ENCODE measurements around the gene TMEM183A.

The TMEM183A gene

GRCh38 chr1:203050826-203051225 lies 43.7 kb downstream of the TMEM183A start:
- in situ Hi-C loops (cut with HindIII; ENCODE audit: low sequenced_read_pairs), result no loop called here
- TF ChIP-seq CTCF (IDR thresholded peaks at IDR 0.05; ENCODE audit: low read depth, low read length), result no peak
- no peak overlapping the region for H3K4me3 ChIP-seq (ENCODE audit: low read depth, low read length)
- no peak for DNase-seq (ENCODE audit: low read depth, low spot score)

GRCh38 chr1:203051841-203052324 lies 44.7 kb downstream of the TMEM183A start:
- in situ Hi-C loops (cut with HindIII; ENCODE audit: low sequenced_read_pairs), result no loop called here
- no peak overlapping the region for H3K4me3 ChIP-seq (ENCODE audit: low read depth, low read length)
- TF ChIP-seq CTCF (IDR thresholded peaks at IDR 0.05; ENCODE audit: low read depth, low read length), result no peak
- DNase-seq (ENCODE audit: low read depth, low spot score), result no peak

- no peak overlapping the region for H3K4me3 ChIP-seq (ENCODE audit: low read depth, low read length)
- DNase-seq (ENCODE audit: low read depth, low spot score), result no peak
- TF ChIP-seq CTCF (IDR thresholded peaks at IDR 0.05; ENCODE audit: low read depth, low read length), result no peak
- in situ Hi-C loops (cut with HindIII; ENCODE audit: low sequenced_read_pairs), result no loop called here
These were observed 45.4 kb downstream of the TMEM183A start for GRCh38 chr1:203052601-203053000.

GRCh38 chr1:203054184-203054583 lies 47.0 kb downstream of the TMEM183A start:
- TF ChIP-seq CTCF (IDR thresholded peaks at IDR 0.05; ENCODE audit: low read depth, low read length), result no peak
- H3K4me3 ChIP-seq (ENCODE audit: low read depth, low read length), result no peak overlapping the region

GRCh38 chr1:203054642-203055041 lies 47.5 kb downstream of the TMEM183A start:
- TF ChIP-seq CTCF (IDR thresholded peaks at IDR 0.05; ENCODE audit: low read depth, low read length), result no peak
- no peak for DNase-seq (ENCODE audit: low read depth, low spot score)
- in situ Hi-C loops (cut with HindIII; ENCODE audit: low sequenced_read_pairs), result no loop called here
- no peak overlapping the region for H3K4me3 ChIP-seq (ENCODE audit: low read depth, low read length)

More at GRCh38 chr1:203054184-203054583, 47.0 kb downstream of the TMEM183A start:
- no peak for DNase-seq (ENCODE audit: low read depth, low spot score)
- in situ Hi-C loops (cut with HindIII; ENCODE audit: low sequenced_read_pairs), result no loop called here

GRCh38 chr1:203055161-203055799 lies 48.1 kb downstream of the TMEM183A start:
- no peak for TF ChIP-seq CTCF (IDR thresholded peaks at IDR 0.05; ENCODE audit: low read depth, low read length)
- no peak overlapping the region for H3K4me3 ChIP-seq (ENCODE audit: low read depth, low read length)
- no peak for DNase-seq (ENCODE audit: low read depth, low spot score)
- in situ Hi-C loops (cut with HindIII; ENCODE audit: low sequenced_read_pairs), result no loop called here
